Effector memory CD4-positive, alpha-beta T cell (primary cell): ENCODE results near the gene DPP10.

Experiments used
- DNase-seq, 3 donors: peaks; one replicate each; pipeline ENCODE4 v3.0.0-alpha.2; 2020
- H3K27ac ChIP-seq: 2 replicates; pipeline ENCODE4 v1.7.0; 2013; ENCODE audit warnings: mild to moderate bottlenecking, low read length, moderate library complexity; ENCODE audit not compliant: insufficient read depth, poor library complexity, severe bottlenecking
- H3K27me3 ChIP-seq: replicated peaks from 2 replicates; pipeline ENCODE4 v1.7.0; 2013; ENCODE audit warnings: mild to moderate bottlenecking, low read length; ENCODE audit not compliant: insufficient read depth, control insufficient read depth, poor library complexity, severe bottlenecking
- H3K36me3 ChIP-seq: 2 replicates; pipeline ENCODE4 v1.7.0; 2013; ENCODE audit warnings: mild to moderate bottlenecking, low read length, moderate library complexity; ENCODE audit not compliant: control insufficient read depth, insufficient read depth
- H3K4me1 ChIP-seq: 2 replicates; pipeline ENCODE4 v1.7.0; 2013; ENCODE audit warnings: low read length, mild to moderate bottlenecking; ENCODE audit not compliant: control insufficient read depth, insufficient read depth, poor library complexity, severe bottlenecking
- H3K4me3 ChIP-seq: 2 replicates; pipeline ENCODE4 v1.7.0; 2013; ENCODE audit warnings: low read length, low read depth, mild to moderate bottlenecking; ENCODE audit not compliant: insufficient read depth, poor library complexity, severe bottlenecking
- H3K9me3 ChIP-seq: 2 replicates; pipeline ENCODE4 v1.7.0; 2013; ENCODE audit warnings: mild to moderate bottlenecking, low read length, moderate library complexity; ENCODE audit not compliant: control insufficient read depth

DPP10 gene

GRCh38 chr2:114631146-114631545 lies 188.7 kb downstream of the DPP10 start:
- Histone ChIP-seq H3K9me3 (no peaks in the 10 kb centered on the region), H3K4me1 (no peaks in the 10 kb centered on the region), H3K4me3 (no peak overlapping the region), H3K27ac (no peak overlapping the region), H3K27me3 (no peaks in the 10 kb centered on the region), H3K36me3 (no peaks in the 10 kb centered on the region)
- DNase-seq = no peak

DNA sequence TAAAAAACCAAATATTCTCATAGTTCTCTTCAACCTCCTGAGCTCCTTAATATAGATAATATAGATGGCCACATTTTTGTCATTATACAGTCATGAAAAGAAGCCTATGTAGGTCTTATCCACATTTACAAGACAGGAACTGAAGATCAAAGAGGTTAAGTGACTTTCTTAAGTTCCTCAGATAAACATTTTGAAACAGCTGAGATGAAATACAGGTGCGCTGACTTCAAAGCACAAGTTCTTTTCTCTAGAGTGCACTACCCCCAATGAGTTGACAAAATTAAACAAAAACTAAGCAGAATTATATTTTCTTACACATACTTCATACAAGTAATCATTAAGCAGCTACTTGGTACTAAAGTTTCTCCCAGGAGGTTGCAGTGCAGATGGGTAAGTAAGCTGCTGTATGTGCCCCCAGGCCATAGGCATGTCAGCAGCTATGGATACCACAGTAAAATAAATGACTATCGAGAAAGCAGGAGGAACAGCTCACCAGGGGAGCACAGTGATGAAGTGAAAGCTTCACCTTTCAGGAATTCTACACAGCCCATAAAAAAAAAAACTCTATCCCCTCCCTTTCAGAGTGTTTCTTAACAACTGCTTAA lies 199.8 kb downstream of the DPP10 start:
- no peak for DNase-seq
- no peaks in the 10 kb centered on the region for H3K36me3 ChIP-seq
- H3K4me3 ChIP-seq = no peak overlapping the region

GRCh38 chr2:114642988-114643553 lies 200.6 kb downstream of the DPP10 start:
- H3K9me3 ChIP-seq = no peaks in the 10 kb centered on the region
- H3K27ac ChIP-seq = no peak overlapping the region
- no peaks in the 10 kb centered on the region for H3K27me3 ChIP-seq
- no peak overlapping the region for H3K4me3 ChIP-seq
- no peak for DNase-seq
- no peaks in the 10 kb centered on the region for H3K36me3 ChIP-seq
- H3K4me1 ChIP-seq = no peaks in the 10 kb centered on the region

More for the DNA sequence above, 199.8 kb downstream of the DPP10 start:
- Histone ChIP-seq H3K27me3 (no peaks in the 10 kb centered on the region), H3K9me3 (no peaks in the 10 kb centered on the region), H3K4me1 (no peaks in the 10 kb centered on the region), H3K27ac (no peak overlapping the region)

DNA sequence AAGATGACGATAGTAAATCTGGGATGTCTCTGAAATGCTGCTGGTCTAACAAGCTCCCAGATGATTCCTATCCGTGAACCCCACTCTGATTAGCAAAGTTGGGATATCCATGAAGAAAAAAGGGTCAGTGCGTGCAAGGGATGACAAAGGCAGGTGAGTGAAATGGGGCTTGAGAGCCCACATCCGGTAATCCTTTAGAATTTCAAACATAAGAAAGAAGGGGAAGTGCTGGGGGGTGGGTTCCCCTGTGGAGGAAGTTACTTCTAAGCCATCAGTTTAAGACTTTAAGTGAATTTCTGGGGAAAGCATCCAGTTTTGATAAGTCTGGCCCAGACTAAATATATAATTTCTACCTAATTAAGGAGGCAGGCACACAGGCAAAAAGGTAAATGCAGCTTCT lies 209.5 kb downstream of the DPP10 start:
- Histone ChIP-seq H3K4me1 (no peaks in the 10 kb centered on the region), H3K27ac (no peak overlapping the region), H3K4me3 (no peak overlapping the region), H3K27me3 (no peaks in the 10 kb centered on the region), H3K9me3 (no peaks in the 10 kb centered on the region), H3K36me3 (no peaks in the 10 kb centered on the region)
- DNase-seq = no peak

DNA sequence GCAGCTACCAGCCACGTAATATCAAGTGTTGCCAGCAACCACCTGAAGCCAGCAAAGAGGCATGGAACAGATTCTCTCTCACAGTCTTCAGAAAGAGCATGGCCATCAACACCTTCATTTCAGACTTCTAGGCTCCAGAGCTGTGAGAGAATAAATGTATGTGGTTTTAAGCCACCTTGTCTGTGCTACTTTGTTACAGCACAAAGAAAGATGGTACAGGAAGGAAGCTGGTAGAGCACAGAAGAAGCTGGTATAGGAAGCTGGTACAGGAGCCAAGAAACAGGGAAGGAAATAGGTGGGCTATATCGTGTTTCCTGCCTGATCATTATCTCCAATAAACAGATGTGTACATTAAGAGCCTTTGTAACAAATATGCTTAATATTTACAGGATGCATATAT lies 217.4 kb downstream of the DPP10 start:
- no peaks in the 10 kb centered on the region for H3K27me3 ChIP-seq
- no peak overlapping the region for H3K27ac ChIP-seq
- DNase-seq = no peak

GRCh38 chr2:114661971-114662939 lies 219.8 kb downstream of the DPP10 start:
- no peaks in the 10 kb centered on the region for H3K4me1 ChIP-seq
- H3K4me3 ChIP-seq = peak overlapping the region; percentile 40
- H3K9me3 ChIP-seq = no peaks in the 10 kb centered on the region
- DNase-seq = no peak
- H3K27me3 ChIP-seq = no peaks in the 10 kb centered on the region
- no peak overlapping the region for H3K27ac ChIP-seq
- no peaks in the 10 kb centered on the region for H3K36me3 ChIP-seq

More for the DNA sequence above, 217.4 kb downstream of the DPP10 start:
- Histone ChIP-seq H3K4me3 (no peak overlapping the region), H3K36me3 (no peaks in the 10 kb centered on the region), H3K4me1 (no peaks in the 10 kb centered on the region), H3K9me3 (no peaks in the 10 kb centered on the region)

DNA sequence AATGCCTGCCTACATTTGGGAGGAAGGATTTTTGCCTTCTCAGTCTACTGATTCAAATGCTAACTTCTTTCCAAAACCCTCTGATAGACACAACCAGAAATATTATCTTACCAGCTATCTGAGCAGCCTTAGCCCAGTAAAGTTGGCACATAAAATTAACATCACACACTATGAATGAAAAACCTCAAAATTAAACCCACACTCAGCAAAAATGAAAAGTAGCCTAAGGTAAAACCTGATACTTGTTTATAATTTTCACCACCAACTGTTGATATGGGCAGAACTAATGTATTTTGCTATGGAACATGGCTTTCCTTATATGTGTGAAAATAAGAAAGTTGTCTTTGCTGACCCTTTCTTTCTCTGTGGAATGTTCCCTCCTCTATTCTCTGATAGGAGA lies 226.0 kb downstream of the DPP10 start:
- Histone ChIP-seq H3K27me3 (no peaks in the 10 kb centered on the region), H3K27ac (no peak overlapping the region), H3K4me1 (no peaks in the 10 kb centered on the region), H3K9me3 (no peaks in the 10 kb centered on the region), H3K4me3 (no peak overlapping the region), H3K36me3 (no peaks in the 10 kb centered on the region)
- no peak for DNase-seq

DNA sequence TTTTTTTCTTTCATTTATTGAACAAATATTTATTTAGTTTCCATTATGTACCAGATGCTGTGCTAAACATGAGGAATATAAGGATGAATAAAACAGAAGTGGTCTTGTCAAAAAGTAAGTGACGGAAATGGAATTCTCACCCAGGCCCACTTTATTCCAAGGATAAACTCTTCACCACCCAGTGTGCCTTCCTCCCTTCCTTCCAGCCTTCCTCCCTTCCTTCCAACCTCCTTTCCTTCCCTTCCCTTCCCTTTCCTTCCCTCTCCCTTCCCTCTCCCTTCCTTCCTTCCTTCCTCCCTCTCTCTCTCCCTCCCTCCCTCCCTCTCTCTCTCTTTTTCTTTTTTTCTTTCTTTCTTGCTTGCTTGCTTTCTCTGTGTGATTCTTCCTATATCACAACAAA lies 240.8 kb downstream of the DPP10 start:
- Histone ChIP-seq H3K4me1 (no peaks in the 10 kb centered on the region), H3K27me3 (no peaks in the 10 kb centered on the region), H3K9me3 (no peaks in the 10 kb centered on the region), H3K27ac (no peak overlapping the region), H3K36me3 (no peaks in the 10 kb centered on the region), H3K4me3 (no peak overlapping the region)
- DNase-seq = no peak

DNA sequence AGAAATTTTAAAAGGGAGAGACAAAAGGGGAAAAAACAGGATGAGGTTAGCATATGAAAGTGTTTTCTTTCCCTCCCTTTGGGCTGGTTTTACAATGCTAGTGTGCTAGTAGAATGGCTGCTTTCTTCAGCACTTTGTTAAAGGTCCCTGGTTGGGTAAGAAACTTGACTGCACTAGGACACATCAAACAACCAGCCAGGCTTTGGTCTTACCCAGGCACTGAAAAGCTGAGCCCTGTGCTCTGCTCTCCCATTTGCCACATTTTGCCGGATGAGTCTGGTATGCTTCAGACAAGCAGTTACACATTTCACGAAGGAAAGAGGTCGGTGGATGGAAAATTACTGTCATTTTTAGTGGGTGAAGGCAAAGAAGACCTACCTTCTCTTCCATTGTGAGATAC lies 242.0 kb downstream of the DPP10 start:
- H3K4me3 ChIP-seq = no peak overlapping the region
- H3K9me3 ChIP-seq = no peaks in the 10 kb centered on the region
- no peaks in the 10 kb centered on the region for H3K4me1 ChIP-seq
- H3K27ac ChIP-seq = no peak overlapping the region
- no peak for DNase-seq
- H3K36me3 ChIP-seq = no peaks in the 10 kb centered on the region
- no peaks in the 10 kb centered on the region for H3K27me3 ChIP-seq

DNA sequence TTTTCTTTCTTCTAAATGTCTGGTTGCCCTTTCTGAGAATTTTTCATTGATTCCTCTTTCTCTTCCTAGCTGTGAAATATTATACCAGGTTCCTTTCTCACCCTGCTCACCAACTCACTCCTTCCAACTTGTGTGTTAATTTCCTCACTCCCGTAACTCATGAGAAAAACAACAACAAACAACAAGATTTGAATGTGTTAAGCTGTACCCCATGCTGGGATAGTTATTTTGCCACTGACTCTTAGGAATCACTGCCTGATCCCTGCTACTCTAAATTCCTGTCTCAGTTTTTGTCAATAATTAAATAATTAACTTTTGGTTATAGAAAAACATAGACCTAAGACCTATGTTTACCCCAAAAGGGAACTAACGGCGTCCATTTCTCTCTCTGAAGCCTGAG lies 242.7 kb downstream of the DPP10 start:
- no peaks in the 10 kb centered on the region for H3K27me3 ChIP-seq
- no peak overlapping the region for H3K4me3 ChIP-seq
- H3K27ac ChIP-seq = no peak overlapping the region
- no peaks in the 10 kb centered on the region for H3K36me3 ChIP-seq
- H3K4me1 ChIP-seq = no peaks in the 10 kb centered on the region
- no peaks in the 10 kb centered on the region for H3K9me3 ChIP-seq
- DNase-seq = no peak
